ENCODE data around the gene NUP210L.
A peak's percentile ranks its signal among the peaks of the same experiment; 100 is the strongest.

Gene NUP210L

GRCh38 chr1:154154534-154155191 lies at the start of gene NUP210L:
NUP210L (minus strand) TSS chr1:154155073.
- Histone ChIP-seq H3K4me2 (ENCODE audit: low read depth, low read length, poor library complexity, severe bottlenecking) (no peak within 1 kb of the TSS), H3K79me2 (ENCODE audit: insufficient read depth, low read length) (peaks cover 12% of the 10 kb centered on the region; the same call in 1 of the 2 replicates), H4K20me1 (ENCODE audit: insufficient read depth, low read length, poor library complexity, severe bottlenecking) (peaks cover 12% of the 10 kb centered on the region), H3K4me3 (ENCODE audit: low read length, poor library complexity, severe bottlenecking) (no peak within 1 kb of the TSS), H3K27me3 (ENCODE audit: insufficient read depth, low read length, poor library complexity, severe bottlenecking) (no peaks in the 10 kb centered on the region), H3K9ac (ENCODE audit: low read depth, low read length, poor library complexity, severe bottlenecking) (no peak within 1 kb of the TSS), H3F3A (ENCODE audit: low read depth) (no peaks in the 10 kb centered on the region; the same call in 1 of the 2 replicates), H2AFZ (ENCODE audit: low read length) (no peak within 1 kb of the TSS), H3K9me2 (replicated peaks; ENCODE audit: low read depth, low read length) (no peaks in the 10 kb centered on the region), H3K36me3 (ENCODE audit: insufficient read depth, low read length) (peaks cover 54% of the 10 kb centered on the region; the same call in 1 of the 2 replicates), H3K4me1 (ENCODE audit: insufficient read depth, low read length, poor library complexity, severe bottlenecking) (peaks cover 10% of the 10 kb centered on the region), H3K9me3 (ENCODE audit: insufficient read depth, low read depth, low read length) (no peaks in the 10 kb centered on the region)
- TF ChIP-seq CTCF (conservative IDR thresholded peaks at IDR 0.05; ENCODE audit: low read length) (no peak), EZH2phosphoT487 (IDR thresholded peaks at IDR 0.05; ENCODE audit: borderline replicate concordance) (no peak)

GRCh38 chr1:154199563-154199879 lies 44.6 kb upstream of the NUP210L start:
- peak overlapping the region; percentile 69 for H3K4me2 ChIP-seq (ENCODE audit: low read depth, low read length, poor library complexity, severe bottlenecking)

DNA sequence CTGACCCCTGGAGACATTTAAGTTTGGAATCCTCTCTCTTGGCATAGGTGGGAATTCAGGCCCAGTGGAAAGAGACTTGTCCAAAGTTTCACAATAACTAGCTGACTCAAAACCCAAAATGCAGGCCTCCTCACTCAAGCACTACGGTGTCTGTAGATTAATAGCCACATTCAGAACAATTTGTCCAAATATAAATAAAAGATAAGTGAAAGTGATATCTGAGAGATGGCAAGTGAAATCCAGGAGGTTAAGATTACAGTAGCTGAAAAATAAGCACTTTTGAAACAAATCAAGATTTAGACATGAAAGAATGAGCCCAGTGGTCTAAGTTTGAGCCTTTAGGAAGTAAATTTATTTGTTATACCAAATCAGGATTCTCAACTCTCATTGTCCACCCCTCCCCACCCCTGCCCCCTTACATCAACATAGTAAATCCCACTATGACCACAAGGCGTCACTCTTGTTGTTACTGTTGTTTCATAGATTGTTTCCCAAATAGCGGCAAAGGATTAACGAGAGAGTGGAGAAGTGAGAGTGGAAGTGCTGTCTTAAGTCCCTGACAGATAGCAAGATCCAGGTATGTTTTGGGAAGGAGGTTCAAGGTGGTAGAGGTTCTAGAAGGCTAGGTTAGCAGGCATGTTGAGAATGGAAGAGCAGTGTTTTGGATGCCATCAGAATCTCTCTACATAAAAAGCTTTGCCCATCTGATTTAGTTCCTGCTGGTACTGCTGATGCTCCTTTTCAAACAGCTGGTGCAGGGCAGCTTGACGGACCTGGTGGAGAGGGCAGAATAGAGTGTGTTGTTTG lies 44.1 kb upstream of the NUP210L start:
- Histone ChIP-seq H2AFZ (ENCODE audit: low read length) (peak overlapping the region; percentile 82), H3K9ac (ENCODE audit: low read depth, low read length, poor library complexity, severe bottlenecking) (peak overlapping the region; percentile 6), H3K27me3 (ENCODE audit: insufficient read depth, low read length, poor library complexity, severe bottlenecking) (no peaks in the 10 kb centered on the region), H3K4me1 (ENCODE audit: insufficient read depth, low read length, poor library complexity, severe bottlenecking) (peaks cover 5% of the 10 kb centered on the region), H3F3A (ENCODE audit: low read depth) (no peaks in the 10 kb centered on the region), H3K4me3 (ENCODE audit: low read length, poor library complexity, severe bottlenecking) (peak overlapping the region; percentile 42), H3K79me2 (ENCODE audit: insufficient read depth, low read length) (no peaks in the 10 kb centered on the region), H3K9me3 (ENCODE audit: insufficient read depth, low read depth, low read length) (no peaks in the 10 kb centered on the region), H3K36me3 (ENCODE audit: insufficient read depth, low read length) (no peaks in the 10 kb centered on the region), H3K9me2 (replicated peaks; ENCODE audit: low read depth, low read length) (no peaks in the 10 kb centered on the region), H4K20me1 (ENCODE audit: insufficient read depth, low read length, poor library complexity, severe bottlenecking) (no peaks in the 10 kb centered on the region), H3K4me2 (ENCODE audit: low read depth, low read length, poor library complexity, severe bottlenecking) (peak overlapping the region; percentile 69)
- no peak for TF ChIP-seq EZH2phosphoT487 (IDR thresholded peaks at IDR 0.05; ENCODE audit: borderline replicate concordance)
- peak; percentile 82 for TF ChIP-seq CTCF (conservative IDR thresholded peaks at IDR 0.05; ENCODE audit: low read length)

More at GRCh38 chr1:154199563-154199879, 44.6 kb upstream of the NUP210L start:
- Histone ChIP-seq H3K4me3 (ENCODE audit: low read length, poor library complexity, severe bottlenecking) (peak overlapping the region; percentile 42), H3K9me2 (replicated peaks; ENCODE audit: low read depth, low read length) (no peaks in the 10 kb centered on the region), H3K27me3 (ENCODE audit: insufficient read depth, low read length, poor library complexity, severe bottlenecking) (no peaks in the 10 kb centered on the region), H2AFZ (ENCODE audit: low read length) (peak overlapping the region; percentile 82), H3K9me3 (ENCODE audit: insufficient read depth, low read depth, low read length) (no peaks in the 10 kb centered on the region), H3F3A (ENCODE audit: low read depth) (no peaks in the 10 kb centered on the region), H3K9ac (ENCODE audit: low read depth, low read length, poor library complexity, severe bottlenecking) (peak overlapping the region; percentile 6), H3K79me2 (ENCODE audit: insufficient read depth, low read length) (no peaks in the 10 kb centered on the region), H3K36me3 (ENCODE audit: insufficient read depth, low read length) (no peaks in the 10 kb centered on the region), H3K4me1 (ENCODE audit: insufficient read depth, low read length, poor library complexity, severe bottlenecking) (peaks cover 5% of the 10 kb centered on the region), H4K20me1 (ENCODE audit: insufficient read depth, low read length, poor library complexity, severe bottlenecking) (no peaks in the 10 kb centered on the region)
- TF ChIP-seq EZH2phosphoT487 (IDR thresholded peaks at IDR 0.05; ENCODE audit: borderline replicate concordance) (no peak), CTCF (conservative IDR thresholded peaks at IDR 0.05; ENCODE audit: low read length) (no peak)
